Trophoblast cell (in vitro differentiated cells and primary cell): ENCODE data around the gene NT5C1B.

ENCODE experiments used
- DNase-seq, 2 donors: peaks; one replicate each; pipeline ENCODE4 v3.0.0-alpha.2; 2016
- H2AFZ ChIP-seq: 2 replicates; pipeline ENCODE4 v1.6.1; 2013; ENCODE audit warnings: low read length, moderate library complexity, mild to moderate bottlenecking; ENCODE audit not compliant: insufficient read depth, poor library complexity
- H2AK5ac ChIP-seq: 2 replicates; pipeline ENCODE4 v1.6.1; 2013; ENCODE audit warnings: mild to moderate bottlenecking, low read length
- H2BK120ac ChIP-seq: 2 replicates; pipeline ENCODE4 v1.6.1; 2013; ENCODE audit warnings: low read length, mild to moderate bottlenecking, moderate library complexity; ENCODE audit not compliant: insufficient read depth, poor library complexity
- H2BK12ac ChIP-seq: 2 replicates; pipeline ENCODE4 v1.6.1; 2013; ENCODE audit warnings: mild to moderate bottlenecking, low read length, moderate library complexity
- H2BK5ac ChIP-seq: 2 replicates; pipeline ENCODE4 v1.6.1; 2013; ENCODE audit warnings: low read length, low read depth, moderate library complexity, mild to moderate bottlenecking; ENCODE audit not compliant: poor library complexity
- H3K14ac ChIP-seq: 2 replicates; pipeline ENCODE4 v1.6.1; 2013; ENCODE audit warnings: mild to moderate bottlenecking, low read length
- H3K18ac ChIP-seq: 2 replicates; pipeline ENCODE4 v1.6.1; 2013; ENCODE audit warnings: mild to moderate bottlenecking, low read length
- H3K23ac ChIP-seq: 2 replicates; pipeline ENCODE4 v1.6.1; 2013; ENCODE audit warnings: low read length
- H3K27ac ChIP-seq: 2 replicates; pipeline ENCODE4 v1.5.1; 2013; ENCODE audit warnings: low read depth, mild to moderate bottlenecking, inconsistent platforms, low read length, moderate library complexity
- H3K27me3 ChIP-seq: 2 replicates; pipeline ENCODE4 v1.6.1; 2013; ENCODE audit warnings: inconsistent platforms, mild to moderate bottlenecking, low read length, moderate library complexity; ENCODE audit not compliant: insufficient read depth
- H3K36me3 ChIP-seq, 2 experiments: 1 replicate in 1 of 2; 2 replicates in 1 of 2; pipeline ENCODE4 v1.6.1; 2013; ENCODE audit warnings: low read length in 2 of 2, mild to moderate bottlenecking in 2 of 2, moderate library complexity in 1 of 2; ENCODE audit not compliant: insufficient read depth in 2 of 2, control insufficient read depth in 1 of 2
- H3K4ac ChIP-seq: 2 replicates; pipeline ENCODE4 v1.6.1; 2013; ENCODE audit warnings: low read depth, mild to moderate bottlenecking, low read length, moderate library complexity
- H3K4me1 ChIP-seq, 2 experiments: 1 replicate in 1 of 2; 2 replicates in 1 of 2; pipeline ENCODE4 v1.6.1; 2013; ENCODE audit warnings: low read length in 2 of 2, mild to moderate bottlenecking in 2 of 2, moderate library complexity in 1 of 2; ENCODE audit not compliant: insufficient read depth in 2 of 2, control insufficient read depth in 1 of 2
- H3K4me2 ChIP-seq: 2 replicates; pipeline ENCODE4 v1.6.1; 2013; ENCODE audit warnings: inconsistent platforms, mild to moderate bottlenecking, low read length, moderate library complexity
- H3K4me3 ChIP-seq: 2 replicates; pipeline ENCODE4 v1.5.1; 2013; ENCODE audit warnings: mild to moderate bottlenecking, low read depth, low read length, inconsistent platforms
- H3K79me1 ChIP-seq: one replicate; pipeline ENCODE4 v1.6.1; 2013; ENCODE audit warnings: low read length
- H3K79me2 ChIP-seq: 2 replicates; pipeline ENCODE4 v1.6.1; 2013; ENCODE audit warnings: low read length, mild to moderate bottlenecking; ENCODE audit not compliant: control insufficient read depth, insufficient read depth, poor library complexity
- H3K9ac ChIP-seq: 2 replicates; pipeline ENCODE4 v1.6.1; 2013; ENCODE audit warnings: mild to moderate bottlenecking, low read length
- H3K9me3 ChIP-seq: 2 replicates; pipeline ENCODE4 v1.6.1; 2013; ENCODE audit warnings: low read depth, mild to moderate bottlenecking, control low read depth, inconsistent platforms, low read length; ENCODE audit not compliant: insufficient read depth
- H4K12ac ChIP-seq: 2 replicates; pipeline ENCODE4 v1.6.1; 2013; ENCODE audit warnings: low read depth, mild to moderate bottlenecking, low read length, moderate library complexity
- H4K8ac ChIP-seq: 2 replicates; pipeline ENCODE4 v1.6.1; 2013; ENCODE audit warnings: low read depth, mild to moderate bottlenecking, low read length, moderate library complexity
- H4K91ac ChIP-seq: one replicate; pipeline ENCODE4 v1.6.1; 2013; ENCODE audit warnings: low read depth, mild to moderate bottlenecking, low read length, moderate library complexity
- WGBS: extraction: QIAGEN DNeasy Blood & Tissue Kit; methylation state at CpG from one replicate; pipeline ENCODE4 v1.1.7; 2013; ENCODE audit warnings: missing lambda C conversion rate; ENCODE audit not compliant: insufficient read length, insufficient coverage; ENCODE audit errors: extremely low coverage; 5-methylcytosine and 5-hydroxymethylcytosine counted together

Gene NT5C1B

GRCh38 chr2:18550433-18550832, 38.9 kb downstream of the NT5C1B start:
- H3K23ac ChIP-seq, result no peak overlapping the region
- H3K4me3 ChIP-seq, result no peak overlapping the region
- no CpG with 5 or more reads among the region's 2 CpGs for WGBS
- no peaks in the 10 kb centered on the region for H3K79me2 ChIP-seq
- no peak overlapping the region for H2BK5ac ChIP-seq
- no peak overlapping the region for H2BK120ac ChIP-seq
- H2AFZ ChIP-seq, result no peak overlapping the region
- H4K12ac ChIP-seq, result no peak overlapping the region
- no peak overlapping the region for H3K14ac ChIP-seq
- no peaks in the 10 kb centered on the region for H3K9me3 ChIP-seq
- H3K36me3 ChIP-seq, result peaks cover 0 to 5% of the 10 kb centered on the region in 2 experiments
- no peak for DNase-seq
- no peaks in the 10 kb centered on the region for H3K4me1 ChIP-seq
- H3K79me1 ChIP-seq, result no peaks in the 10 kb centered on the region
- no peak overlapping the region for H3K9ac ChIP-seq
- H3K4me2 ChIP-seq, result no peak overlapping the region
- no peaks in the 10 kb centered on the region for H3K27me3 ChIP-seq
- no peak overlapping the region for H3K4ac ChIP-seq
- H4K8ac ChIP-seq, result no peak overlapping the region
- H4K91ac ChIP-seq, result no peak overlapping the region
- H2BK12ac ChIP-seq, result no peak overlapping the region
- H3K27ac ChIP-seq, result no peak overlapping the region
- no peak overlapping the region for H2AK5ac ChIP-seq
- no peak overlapping the region for H3K18ac ChIP-seq

GRCh38 chr2:18549083-18549482, 40.3 kb downstream of the NT5C1B start:
- Histone ChIP-seq H2BK12ac (no peak overlapping the region), H2AK5ac (no peak overlapping the region), H3K18ac (no peak overlapping the region), H4K8ac (no peak overlapping the region), H4K12ac (no peak overlapping the region), H2BK5ac (no peak overlapping the region), H3K14ac (no peak overlapping the region), H3K9ac (no peak overlapping the region), H3K23ac (no peak overlapping the region), H3K4ac (no peak overlapping the region), H3K79me1 (no peaks in the 10 kb centered on the region), H3K4me2 (no peak overlapping the region), H3K4me1 (no peaks in the 10 kb centered on the region), H2AFZ (no peak overlapping the region), H2BK120ac (no peak overlapping the region), H3K4me3 (no peak overlapping the region), H3K27me3 (no peaks in the 10 kb centered on the region), H3K79me2 (no peaks in the 10 kb centered on the region), H4K91ac (no peak overlapping the region), H3K9me3 (no peaks in the 10 kb centered on the region), H3K36me3 (no peaks in the 10 kb centered on the region), H3K27ac (no peak overlapping the region)
- no peak for DNase-seq
- WGBS, result no CpG with 5 or more reads among the region's 2 CpGs

GRCh38 chr2:18548621-18549020, 40.7 kb downstream of the NT5C1B start:
- no peaks in the 10 kb centered on the region for H3K9me3 ChIP-seq
- H3K14ac ChIP-seq, result no peak overlapping the region
- H3K27ac ChIP-seq, result no peak overlapping the region
- H3K4me2 ChIP-seq, result no peak overlapping the region
- no CpG with 5 or more reads among the region's 1 CpG for WGBS
- no peaks in the 10 kb centered on the region for H3K36me3 ChIP-seq
- H3K4me1 ChIP-seq, result no peaks in the 10 kb centered on the region
- H3K23ac ChIP-seq, result no peak overlapping the region
- DNase-seq, result no peak
- no peaks in the 10 kb centered on the region for H3K27me3 ChIP-seq
- H2AK5ac ChIP-seq, result no peak overlapping the region
- H4K8ac ChIP-seq, result no peak overlapping the region
- H3K79me2 ChIP-seq, result no peaks in the 10 kb centered on the region
- H2BK12ac ChIP-seq, result no peak overlapping the region
- no peak overlapping the region for H2BK5ac ChIP-seq
- no peak overlapping the region for H3K9ac ChIP-seq
- no peak overlapping the region for H3K4me3 ChIP-seq
- H3K79me1 ChIP-seq, result no peaks in the 10 kb centered on the region
- no peak overlapping the region for H4K12ac ChIP-seq
- H3K18ac ChIP-seq, result no peak overlapping the region
- H4K91ac ChIP-seq, result no peak overlapping the region
- H2AFZ ChIP-seq, result no peak overlapping the region
- no peak overlapping the region for H3K4ac ChIP-seq
- H2BK120ac ChIP-seq, result no peak overlapping the region

GRCh38 chr2:18546567-18546966, 42.8 kb downstream of the NT5C1B start:
- no peaks in the 10 kb centered on the region for H3K27me3 ChIP-seq
- no peaks in the 10 kb centered on the region for H3K79me2 ChIP-seq
- no peak overlapping the region for H3K27ac ChIP-seq
- H3K36me3 ChIP-seq, result no peaks in the 10 kb centered on the region
- no peak overlapping the region for H4K12ac ChIP-seq
- no peak overlapping the region for H3K18ac ChIP-seq
- H2BK120ac ChIP-seq, result no peak overlapping the region
- H4K8ac ChIP-seq, result no peak overlapping the region
- WGBS, result no CpG with 5 or more reads among the region's 2 CpGs
- no peaks in the 10 kb centered on the region for H3K79me1 ChIP-seq
- no peak overlapping the region for H2AFZ ChIP-seq
- no peak overlapping the region for H2AK5ac ChIP-seq
- H3K4ac ChIP-seq, result no peak overlapping the region
- H3K4me3 ChIP-seq, result no peak overlapping the region
- no peaks in the 10 kb centered on the region for H3K9me3 ChIP-seq
- no peaks in the 10 kb centered on the region for H3K4me1 ChIP-seq
- no peak overlapping the region for H2BK5ac ChIP-seq
- no peak overlapping the region for H3K4me2 ChIP-seq
- no peak overlapping the region for H4K91ac ChIP-seq
- no peak overlapping the region for H3K23ac ChIP-seq
- no peak overlapping the region for H3K14ac ChIP-seq
- no peak for DNase-seq
- no peak overlapping the region for H2BK12ac ChIP-seq
- H3K9ac ChIP-seq, result no peak overlapping the region
